Aorta (tissue), 5 donors: ENCODE measurements around the gene IL4. TPM values are rescaled to one million over a fixed set of nuclear protein-coding genes. Genes with fewer than 3 reads are reported as not detected.

Experiments
- ATAC-seq: fragments of 200-7000 bp; cut with Tn5 transposase; one replicate; pipeline ENCODE4 v1.9.1; 2022; ENCODE audit warnings: moderate library complexity; ENCODE audit not compliant: low FRiP score
- DNase-seq, 2 donors: peaks; one replicate each; pipeline ENCODE4 v3.0.0-alpha.2; 2020
- H3K27ac ChIP-seq, 2 donors: one replicate each; pipeline ENCODE4 v1.5.1; 2013; ENCODE audit warnings: low read length in 2 of 2, mild to moderate bottlenecking in 2 of 2, moderate library complexity in 2 of 2, control low read depth in 1 of 2, inconsistent platforms in 1 of 2, low read depth in 1 of 2
- H3K27me3 ChIP-seq, 2 donors: one replicate each; pipeline ENCODE4 v1.6.1; 2013; ENCODE audit warnings: control low read depth in 1 of 2, low read length in 1 of 2, mild to moderate bottlenecking in 1 of 2, moderate library complexity in 1 of 2; ENCODE audit not compliant: insufficient read depth in 2 of 2, control insufficient read depth in 1 of 2
- H3K36me3 ChIP-seq, 2 donors: one replicate each; pipeline ENCODE4 v1.6.1; 2013; ENCODE audit warnings: control low read depth in 1 of 2, low read length in 1 of 2, mild to moderate bottlenecking in 1 of 2; ENCODE audit not compliant: insufficient read depth in 2 of 2, control insufficient read depth in 1 of 2
- H3K4me1 ChIP-seq, 2 donors: one replicate each; pipeline ENCODE4 v1.6.1; 2013; ENCODE audit warnings: low read length in 2 of 2, control low read depth in 1 of 2, mild to moderate bottlenecking in 1 of 2, moderate library complexity in 1 of 2; ENCODE audit not compliant: insufficient read depth in 2 of 2, control insufficient read depth in 1 of 2
- H3K4me3 ChIP-seq, 2 donors: one replicate each; pipeline ENCODE4 v1.5.1; 2013; ENCODE audit warnings: low read length in 2 of 2, control low read depth in 1 of 2, mild to moderate bottlenecking in 1 of 2
- H3K9me3 ChIP-seq: one replicate; pipeline ENCODE4 v1.6.1; 2013; ENCODE audit warnings: mild to moderate bottlenecking, low read length; ENCODE audit not compliant: control insufficient read depth
- WGBS, 2 donors: extraction: QIAGEN DNeasy Blood & Tissue Kit; methylation state at CpG; one replicate each; pipeline ENCODE4 v1.1.7; 2013; 5-methylcytosine and 5-hydroxymethylcytosine counted together
- intact Hi-C, 2 donors: fragments of 100-400 bp; cut with DNase I; formaldehyde crosslinking; loops; one replicate each; pipeline versions ENCODE4 v1.14.2 to v1.15.0; 2022
- polyA plus RNA-seq, 2 donors: library from polyadenylated mRNA; stranded (reverse); fragments of 200-250 nt; gene quantifications; one replicate each; pipeline ENCODE4 v1.2.3, GENCODE V29; 2013
- total RNA-seq, 2 donors: library from RNA; stranded (reverse); fragmentation: NEBNext Ultra II Directional; extraction: Animal tissue kit (Norgen Biotek cat#: 25700); gene quantifications; one replicate each; pipeline ENCODE4 v1.2.1, GENCODE V29; 2021
- donor health status: healthy with polysubstance abuse.
- donor health status: Bipolar disorder and iron deficiency.
- donor health status: DM: no; HTN: no; CAD: no.
- donor health status: DM: no; HTN: no; CAD: no.
- donor health status: DM: yes; HTN: yes; CAD: no.

Gene IL4
- total and polyA plus RNA-seq, 4 donors, result not detected

DNA sequence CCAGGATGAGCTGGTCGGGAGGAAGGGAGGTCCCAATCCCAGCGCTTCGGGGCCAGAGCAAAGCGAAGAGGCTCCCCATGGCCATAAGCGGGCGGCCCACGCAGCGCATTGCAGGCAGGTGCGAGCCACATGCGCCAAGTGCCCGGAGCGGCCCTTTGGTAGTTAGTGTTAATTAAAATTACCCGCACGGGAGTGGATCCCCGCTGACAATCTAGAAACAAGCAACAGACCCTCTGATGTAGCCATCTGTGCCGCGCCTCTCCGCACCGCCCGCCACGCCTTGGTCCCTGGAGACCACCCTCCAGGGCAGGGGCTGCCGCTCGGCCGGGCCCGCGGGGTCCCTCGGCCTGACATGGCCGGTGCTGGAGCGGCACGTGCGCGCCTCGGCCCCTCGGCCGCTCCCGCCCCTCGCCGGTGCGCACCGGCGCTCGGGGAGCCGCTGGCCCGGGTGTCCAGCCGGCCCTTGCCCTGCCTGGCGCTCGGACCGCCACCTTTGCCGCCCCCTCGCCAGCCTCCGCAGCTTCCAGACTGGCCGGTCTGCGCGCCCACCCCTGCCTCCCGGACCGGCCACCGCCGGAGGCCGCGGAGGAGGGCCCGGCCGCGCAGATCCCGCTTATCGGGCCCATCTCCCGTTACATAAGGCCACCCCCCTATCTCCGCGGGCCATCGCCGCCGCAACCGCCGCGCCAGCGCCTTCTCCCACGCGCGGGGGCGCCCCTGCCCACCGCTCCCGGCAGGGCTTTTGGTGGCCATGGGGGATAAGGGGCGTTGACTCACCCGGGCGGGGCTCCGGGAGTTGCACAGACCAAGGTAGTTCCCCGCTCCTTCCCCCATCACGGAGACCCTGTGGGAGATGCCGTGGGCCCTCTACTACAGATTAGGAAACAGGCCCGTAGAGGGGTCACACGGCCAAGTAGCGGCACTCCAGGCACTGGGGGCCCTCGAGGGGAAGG is 17.7 kb upstream of the IL4 start:
- intact Hi-C loops, result loop anchor here in 1 of 2 donors (10.0 kb wide), 1 partner anchor 59 kb away; no protein-coding TSS in a partner anchor
- no peaks in the 10 kb centered on the region for H3K4me1 ChIP-seq
- H3K4me3 ChIP-seq, result peak overlapping the region; percentile 6 to 57
- H3K36me3 ChIP-seq, result no peaks in the 10 kb centered on the region
- H3K27ac ChIP-seq, result no peak overlapping the region
- ATAC-seq (peak; percentile 50), DNase-seq (peak in 1 of 2 donors; percentile 85)
- no peaks in the 10 kb centered on the region for H3K27me3 ChIP-seq
- H3K9me3 ChIP-seq, result no peaks in the 10 kb centered on the region
- 4 to 5% methylated on average over 76 to 92 of the region's 92 CpGs for WGBS, 2 donors

DNA sequence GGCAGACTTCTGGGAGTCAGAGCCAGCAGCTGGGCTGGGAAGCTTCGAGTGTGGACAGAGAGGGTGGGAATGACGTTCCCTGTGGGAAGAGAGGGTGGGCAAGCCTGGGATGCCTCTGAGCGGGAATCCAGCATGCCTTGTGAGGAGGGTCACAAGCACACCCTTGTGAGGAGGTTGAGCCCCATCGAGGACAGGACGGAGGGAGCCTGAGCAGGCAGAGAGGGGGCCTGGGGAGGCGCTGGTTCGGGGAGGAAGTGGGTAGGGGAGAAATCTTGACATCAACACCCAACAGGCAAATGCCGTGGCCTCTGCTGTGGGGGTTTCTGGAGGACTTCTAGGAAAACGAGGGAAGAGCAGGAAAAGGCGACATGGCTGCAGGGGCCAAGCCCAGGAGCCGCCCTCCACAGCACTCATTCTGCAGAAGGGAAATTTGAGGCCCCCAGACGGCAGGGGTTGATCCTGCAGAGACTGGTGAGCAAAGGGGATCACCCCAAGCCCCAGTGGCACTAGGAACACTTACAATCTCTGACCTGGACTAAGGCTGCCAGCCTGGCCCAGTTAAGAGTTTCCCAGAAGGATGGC is 16.9 kb upstream of the IL4 start:
- ATAC-seq, result no peak
- H3K4me1 ChIP-seq, result no peaks in the 10 kb centered on the region
- no peaks in the 10 kb centered on the region for H3K36me3 ChIP-seq
- no peaks in the 10 kb centered on the region for H3K9me3 ChIP-seq
- DNase-seq, result no peak
- H3K4me3 ChIP-seq, result no peak overlapping the region
- no peak overlapping the region for H3K27ac ChIP-seq
- WGBS, 2 donors, result 83 to 85% methylated on average over 12 of the region's 12 CpGs
- intact Hi-C loops, result loop anchor here in 1 of 2 donors (10.0 kb wide), 1 partner anchor 58 kb away; no protein-coding TSS in a partner anchor
- H3K27me3 ChIP-seq, result no peaks in the 10 kb centered on the region

DNA sequence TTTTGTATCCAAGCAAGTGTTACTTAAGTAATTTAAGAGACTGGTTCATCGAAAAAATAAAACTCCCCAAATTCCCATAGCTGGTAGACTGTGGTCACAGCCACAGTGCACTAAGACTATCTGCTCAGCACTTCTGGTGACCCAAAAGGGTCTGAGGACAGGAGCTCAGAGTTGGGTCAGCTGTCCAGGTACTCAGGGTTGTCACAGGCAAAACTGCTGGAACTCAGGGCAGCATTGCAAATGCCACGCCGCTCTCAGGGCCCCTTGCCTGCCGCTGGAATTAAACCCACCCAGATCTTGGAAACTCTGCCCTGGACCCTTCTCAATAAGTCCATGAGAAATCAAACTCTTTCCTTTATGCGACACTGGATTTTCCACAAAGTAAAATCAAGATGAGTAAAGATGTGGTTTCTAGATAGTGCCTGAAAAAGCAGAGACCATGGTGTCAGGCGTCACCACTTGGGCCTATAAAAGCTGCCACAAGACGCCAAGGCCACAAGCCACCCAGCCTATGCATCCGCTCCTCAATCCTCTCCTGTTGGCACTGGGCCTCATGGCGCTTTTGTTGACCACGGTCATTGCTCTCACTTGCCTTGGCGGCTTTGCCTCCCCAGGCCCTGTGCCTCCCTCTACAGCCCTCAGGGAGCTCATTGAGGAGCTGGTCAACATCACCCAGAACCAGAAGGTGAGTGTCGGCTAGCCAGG is 16.0 kb upstream of the IL4 start, which contains the start of gene IL13:
Gene IL13, plus strand, starts transcription at position 498 of the 705 bp plus-strand sequence. Its CDS starts 14 bp downstream, at position 512.
- H3K27ac ChIP-seq, result no peak within 1 kb of the TSS
- DNase-seq, result peak in 1 of 2 donors; percentile 68
- no peaks in the 10 kb centered on the region for H3K9me3 ChIP-seq
- ATAC-seq, result no peak
- H3K27me3 ChIP-seq, result no peaks in the 10 kb centered on the region
- no peaks in the 10 kb centered on the region for H3K4me1 ChIP-seq
- 97 to 98% methylated on average over 12 of the region's 12 CpGs for WGBS, 2 donors
- no peaks in the 10 kb centered on the region for H3K36me3 ChIP-seq
- intact Hi-C loops, result loop anchor here in 1 of 2 donors (10.0 kb wide), 1 partner anchor 57 kb away; no protein-coding TSS in a partner anchor
- H3K4me3 ChIP-seq, result no peak within 1 kb of the TSS

DNA sequence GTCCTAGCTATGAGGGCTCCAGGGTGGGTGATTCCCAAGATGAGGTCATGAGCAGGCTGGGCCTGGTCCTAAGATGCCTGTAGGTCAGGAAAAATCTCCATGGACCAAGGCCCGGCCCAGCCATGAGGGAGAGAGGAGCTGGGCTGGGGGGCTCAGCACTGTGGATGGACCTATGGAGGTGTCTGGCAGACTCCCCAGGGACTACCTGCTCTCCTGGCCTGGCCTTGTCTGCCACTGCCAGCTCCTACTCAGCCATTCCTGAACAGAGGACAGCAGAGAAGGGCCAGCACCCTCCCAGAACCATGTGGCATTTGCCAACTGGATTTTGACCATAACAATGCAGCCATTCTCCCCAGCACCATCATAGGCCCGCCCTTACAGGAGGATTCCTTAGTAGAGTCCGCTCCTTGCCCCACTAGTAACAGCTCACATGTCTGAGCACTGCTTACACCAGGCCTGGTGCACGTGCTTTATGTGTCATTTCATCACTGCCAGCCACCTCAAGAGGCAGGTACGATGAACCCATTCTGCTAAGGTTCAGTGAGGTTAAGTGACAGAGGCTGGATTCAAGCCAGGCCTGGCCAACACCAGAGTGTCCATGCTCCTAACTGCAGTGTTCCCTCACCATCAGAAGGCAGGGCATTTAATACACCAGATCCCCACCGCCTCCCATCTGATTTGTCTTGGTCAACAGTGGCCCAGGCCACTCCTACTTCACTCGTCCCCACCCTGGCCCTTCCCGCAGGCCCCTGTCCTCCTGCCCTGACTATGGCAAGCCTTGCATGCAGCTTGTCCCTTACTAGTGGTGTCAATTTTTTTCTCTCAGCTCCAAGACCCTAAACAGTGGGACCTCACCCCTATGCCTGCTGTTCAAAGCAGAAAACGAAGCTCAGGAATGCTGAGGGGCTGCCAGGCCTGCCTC is 15.1 kb upstream of the IL4 start:
- Histone ChIP-seq H3K9me3 (no peaks in the 10 kb centered on the region), H3K27ac (no peak overlapping the region), H3K27me3 (no peaks in the 10 kb centered on the region), H3K4me1 (no peaks in the 10 kb centered on the region), H3K4me3 (no peak overlapping the region), H3K36me3 (no peaks in the 10 kb centered on the region)
- 93 to 94% methylated on average over 9 of the region's 9 CpGs for WGBS, 2 donors
- DNase-seq (no peak), ATAC-seq (no peak)
- intact Hi-C loops, result loop anchor here in 1 of 2 donors (10.0 kb wide), 1 partner anchor 56 kb away; no protein-coding TSS in a partner anchor

DNA sequence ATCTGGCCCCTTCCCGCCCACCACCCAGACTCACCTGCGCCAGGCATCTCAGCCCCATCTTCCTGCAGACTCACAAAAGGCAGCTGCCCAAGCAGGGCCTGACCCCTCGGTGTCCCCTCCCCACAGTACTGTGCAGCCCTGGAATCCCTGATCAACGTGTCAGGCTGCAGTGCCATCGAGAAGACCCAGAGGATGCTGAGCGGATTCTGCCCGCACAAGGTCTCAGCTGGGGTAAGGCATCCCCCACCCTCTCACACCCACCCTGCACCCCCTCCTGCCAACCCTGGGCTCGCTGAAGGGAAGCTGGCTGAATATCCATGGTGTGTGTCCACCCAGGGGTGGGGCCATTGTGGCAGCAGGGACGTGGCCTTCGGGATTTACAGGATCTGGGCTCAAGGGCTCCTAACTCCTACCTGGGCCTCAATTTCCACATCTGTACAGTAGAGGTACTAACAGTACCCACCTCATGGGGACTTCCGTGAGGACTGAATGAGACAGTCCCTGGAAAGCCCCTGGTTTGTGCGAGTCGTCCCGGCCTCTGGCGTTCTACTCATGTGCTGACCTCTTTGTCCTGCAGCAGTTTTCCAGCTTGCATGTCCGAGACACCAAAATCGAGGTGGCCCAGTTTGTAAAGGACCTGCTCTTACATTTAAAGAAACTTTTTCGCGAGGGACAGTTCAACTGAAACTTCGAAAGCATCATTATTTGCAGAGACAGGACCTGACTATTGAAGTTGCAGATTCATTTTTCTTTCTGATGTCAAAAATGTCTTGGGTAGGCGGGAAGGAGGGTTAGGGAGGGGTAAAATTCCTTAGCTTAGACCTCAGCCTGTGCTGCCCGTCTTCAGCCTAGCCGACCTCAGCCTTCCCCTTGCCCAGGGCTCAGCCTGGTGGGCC is 13.9 kb upstream of the IL4 start:
- no peaks in the 10 kb centered on the region for H3K36me3 ChIP-seq
- H3K4me3 ChIP-seq, result no peak overlapping the region
- DNase-seq (no peak), ATAC-seq (no peak)
- 94 to 96% methylated on average over 23 of the region's 23 CpGs for WGBS, 2 donors
- no peak overlapping the region for H3K27ac ChIP-seq
- H3K9me3 ChIP-seq, result no peaks in the 10 kb centered on the region
- no peaks in the 10 kb centered on the region for H3K4me1 ChIP-seq
- intact Hi-C loops, result loop anchor here in 1 of 2 donors (10.0 kb wide), 1 partner anchor 55 kb away; no protein-coding TSS in a partner anchor
- no peaks in the 10 kb centered on the region for H3K27me3 ChIP-seq

DNA sequence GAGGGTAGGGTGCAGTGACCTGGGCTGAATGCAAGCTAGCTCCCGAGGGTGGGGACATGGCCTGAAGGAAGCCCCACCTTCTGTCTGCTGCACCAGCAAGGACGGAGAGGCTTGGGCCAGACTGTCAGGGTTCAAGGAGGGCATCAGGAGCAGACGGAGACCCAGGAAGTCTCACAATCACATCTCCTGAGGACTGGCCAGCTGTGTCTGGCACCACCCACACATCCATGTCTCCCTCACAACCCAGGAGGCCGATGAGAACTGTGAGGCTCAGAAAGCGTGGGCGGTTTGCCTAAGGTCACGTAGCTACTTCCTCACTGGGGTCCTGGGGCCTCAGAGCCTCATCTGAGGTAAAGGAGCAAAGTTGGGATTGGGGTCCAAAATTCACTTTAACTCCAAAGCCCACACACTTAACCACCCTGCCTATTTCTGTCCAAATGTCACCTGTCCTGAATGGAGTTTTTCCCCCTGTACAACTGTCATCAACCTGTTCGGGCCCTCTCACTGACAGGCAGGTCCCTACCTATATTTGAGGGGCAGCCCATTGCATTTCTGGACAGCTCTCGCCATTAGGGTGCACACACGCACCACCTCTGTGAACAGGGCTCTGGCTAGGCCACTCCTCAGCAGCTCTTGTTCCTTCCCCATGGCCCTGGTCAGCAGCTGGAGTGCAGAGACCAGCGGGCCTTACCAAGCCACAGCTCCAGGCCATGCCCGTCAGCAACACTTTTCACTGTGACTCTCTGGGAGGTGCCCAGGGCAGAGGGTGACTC is 12.4 kb upstream of the IL4 start:
- no peaks in the 10 kb centered on the region for H3K9me3 ChIP-seq
- WGBS, 2 donors, result 79 to 81% methylated on average over 12 of the region's 12 CpGs
- intact Hi-C loops, result no loop called here
- no peaks in the 10 kb centered on the region for H3K36me3 ChIP-seq
- ATAC-seq (no peak), DNase-seq (peak in 1 of 2 donors; percentile 59)
- H3K4me1 ChIP-seq, result no peaks in the 10 kb centered on the region
- H3K27me3 ChIP-seq, result no peaks in the 10 kb centered on the region
- no peak overlapping the region for H3K27ac ChIP-seq
- H3K4me3 ChIP-seq, result no peak overlapping the region

DNA sequence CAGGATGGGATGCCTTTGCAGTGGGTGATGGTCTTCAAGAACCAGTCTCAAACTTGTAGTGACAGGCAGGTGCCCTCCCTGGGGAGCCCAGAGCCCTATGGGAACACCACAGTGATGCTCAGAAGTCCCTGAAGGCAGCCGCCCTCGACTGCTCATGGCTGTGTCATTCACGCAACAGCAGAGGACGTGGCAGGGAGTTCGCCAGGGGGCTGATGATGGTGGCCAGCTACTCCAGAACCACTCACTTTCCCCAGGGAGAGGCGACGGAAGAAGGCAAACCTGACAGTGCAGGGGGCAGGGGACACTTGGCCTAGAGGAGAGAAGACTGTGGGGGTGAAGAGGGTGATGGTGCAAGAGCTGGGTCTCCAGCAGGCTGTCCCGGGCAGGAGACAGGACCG is 11.8 kb upstream of the IL4 start:
- H3K4me1 ChIP-seq, result no peaks in the 10 kb centered on the region

More for the DNA sequence above, 11.8 kb upstream of the IL4 start:
- H3K9me3 ChIP-seq, result no peaks in the 10 kb centered on the region
- H3K27me3 ChIP-seq, result no peaks in the 10 kb centered on the region
- WGBS, 2 donors, result 95 to 97% methylated on average over 9 of the region's 9 CpGs
- intact Hi-C loops, result no loop called here
- DNase-seq (peak in 1 of 2 donors; percentile 68), ATAC-seq (no peak)
- H3K4me3 ChIP-seq, result no peak overlapping the region
- H3K36me3 ChIP-seq, result no peaks in the 10 kb centered on the region
- H3K27ac ChIP-seq, result no peak overlapping the region
